ENCODE data around the gene NEU2.

Gene NEU2

GRCh38 chr2:233032551-233033320 lies at the start of gene NEU2:
Gene NEU2 (plus strand): TSS chr2:233032672. CDS start chr2:233032672, 0 bp downstream.
- no peak for TF ChIP-seq CTCF (IDR thresholded peaks at IDR 0.05; ENCODE audit: control insufficient read depth, insufficient read depth, low read depth, low read length, missing control alignments)

GRCh38 chr2:232982926-232983668 lies 49.4 kb upstream of the NEU2 start:
- DNase-seq (ENCODE audit: low read depth) = no peak
- no peak overlapping the region for H3K4me3 ChIP-seq (ENCODE audit: control insufficient read depth, low read depth, low read length)
- no peak for TF ChIP-seq CTCF (IDR thresholded peaks at IDR 0.05; ENCODE audit: control insufficient read depth, insufficient read depth, low read depth, low read length, missing control alignments)

More at GRCh38 chr2:233032551-233033320, at the start of gene NEU2:
- no peak for DNase-seq (ENCODE audit: low read depth)
- no peak within 1 kb of the TSS for H3K4me3 ChIP-seq (ENCODE audit: control insufficient read depth, low read depth, low read length)

GRCh38 chr2:232983669-232984140 lies 48.8 kb upstream of the NEU2 start:
- no peak for DNase-seq (ENCODE audit: low read depth)
- H3K4me3 ChIP-seq (ENCODE audit: control insufficient read depth, low read depth, low read length) = no peak overlapping the region
- no peak for TF ChIP-seq CTCF (IDR thresholded peaks at IDR 0.05; ENCODE audit: control insufficient read depth, insufficient read depth, low read depth, low read length, missing control alignments)

GRCh38 chr2:232984451-232985207 lies 47.8 kb upstream of the NEU2 start:
- no peak overlapping the region for H3K4me3 ChIP-seq (ENCODE audit: control insufficient read depth, low read depth, low read length)
- DNase-seq (ENCODE audit: low read depth) = no peak
- TF ChIP-seq CTCF (IDR thresholded peaks at IDR 0.05; ENCODE audit: control insufficient read depth, insufficient read depth, low read depth, low read length, missing control alignments) = no peak

- no peak overlapping the region for H3K4me3 ChIP-seq (ENCODE audit: control insufficient read depth, low read depth, low read length)
- DNase-seq (ENCODE audit: low read depth) = no peak
- no peak for TF ChIP-seq CTCF (IDR thresholded peaks at IDR 0.05; ENCODE audit: control insufficient read depth, insufficient read depth, low read depth, low read length, missing control alignments)
These were observed 46.3 kb upstream of the NEU2 start for GRCh38 chr2:232986155-232986554.

- DNase-seq (ENCODE audit: low read depth) = no peak
- no peak for TF ChIP-seq CTCF (IDR thresholded peaks at IDR 0.05; ENCODE audit: control insufficient read depth, insufficient read depth, low read depth, low read length, missing control alignments)
- H3K4me3 ChIP-seq (ENCODE audit: control insufficient read depth, low read depth, low read length) = no peak overlapping the region
These were observed 39.1 kb upstream of the NEU2 start for GRCh38 chr2:232993231-232993821.
